ENCODE measurements around the gene ACADL. TPM values are rescaled to one million over a fixed set of nuclear protein-coding genes. Genes with fewer than 3 reads are reported as not detected.
"Not testable (repeated sequence)": the region's sequence is repeated elsewhere in the genome, so short reads cannot be mapped to it uniquely, and the experiment has no call there.

Gene ACADL
- polyA plus RNA-seq, 1 donor from 2014 or later: not detected

- H3K9me3 ChIP-seq (ENCODE audit: low read length): no peaks in the 10 kb centered on the region
- no peaks in the 10 kb centered on the region for H3K36me3 ChIP-seq (ENCODE audit: insufficient read depth, low read length)
- H3K27me3 ChIP-seq (ENCODE audit: insufficient read depth, low read depth, low read length): no peaks in the 10 kb centered on the region
- no peak overlapping the region for H3K9ac ChIP-seq (ENCODE audit: low read length)
- no peak overlapping the region for H3K27ac ChIP-seq (ENCODE audit: low read length)
- no peaks in the 10 kb centered on the region for H3K79me2 ChIP-seq (replicated peaks; ENCODE audit: insufficient read depth, low read length)
- H3K9me2 ChIP-seq (ENCODE audit: insufficient read depth, low read length): no peaks in the 10 kb centered on the region
- H2AFZ ChIP-seq (ENCODE audit: low read depth, low read length): no peak overlapping the region
- TF ChIP-seq TAF1 (IDR thresholded peaks at IDR 0.05; ENCODE audit: low read depth): no peak
- H4K20me1 ChIP-seq (ENCODE audit: insufficient read depth): no peaks in the 10 kb centered on the region
- no peak overlapping the region for H3K4me3 ChIP-seq (ENCODE audit: low read length)
- no peak overlapping the region for H3K4me2 ChIP-seq (ENCODE audit: low read length)
- no peaks in the 10 kb centered on the region for H3F3A ChIP-seq (ENCODE audit: insufficient read depth, low read length, poor library complexity, severe bottlenecking)
Measured at GRCh38 chr2:210179351-210179990, 45.8 kb downstream of the ACADL start.

GRCh38 chr2:210177769-210178168 lies 47.5 kb downstream of the ACADL start:
- Histone ChIP-seq H2AFZ (ENCODE audit: low read depth, low read length) (no peak overlapping the region), H3K79me2 (replicated peaks; ENCODE audit: insufficient read depth, low read length) (no peaks in the 10 kb centered on the region), H3K36me3 (ENCODE audit: insufficient read depth, low read length) (no peaks in the 10 kb centered on the region), H3K27ac (ENCODE audit: low read length) (no peak overlapping the region), H3K27me3 (ENCODE audit: insufficient read depth, low read depth, low read length) (no peaks in the 10 kb centered on the region), H3F3A (ENCODE audit: insufficient read depth, low read length, poor library complexity, severe bottlenecking) (no peaks in the 10 kb centered on the region), H4K20me1 (ENCODE audit: insufficient read depth) (no peaks in the 10 kb centered on the region), H3K9me2 (ENCODE audit: insufficient read depth, low read length) (no peaks in the 10 kb centered on the region), H3K4me2 (ENCODE audit: low read length) (no peak overlapping the region), H3K9ac (ENCODE audit: low read length) (no peak overlapping the region), H3K4me3 (ENCODE audit: low read length) (no peak overlapping the region), H3K9me3 (ENCODE audit: low read length) (no peaks in the 10 kb centered on the region)
- TF ChIP-seq POLR2AphosphoS5 (IDR thresholded peaks at IDR 0.05) (no peak), SMC3 (conservative IDR thresholded peaks at IDR 0.05; ENCODE audit: poor library complexity) (no peak), REST (IDR thresholded peaks at IDR 0.05; ENCODE audit: borderline replicate concordance) (no peak), TAF1 (IDR thresholded peaks at IDR 0.05; ENCODE audit: low read depth) (no peak), MXI1 (conservative IDR thresholded peaks at IDR 0.05; ENCODE audit: poor library complexity, severe bottlenecking) (no peak), EP300 (conservative IDR thresholded peaks at IDR 0.05; ENCODE audit: poor library complexity, severe bottlenecking) (no peak), EZH2 (IDR thresholded peaks at IDR 0.05; ENCODE audit: borderline replicate concordance, insufficient read depth, low read length, poor library complexity, severe bottlenecking) (no peak), CTCF (IDR thresholded peaks at IDR 0.05; ENCODE audit: poor library complexity, severe bottlenecking) (no peak), RAD21 (conservative IDR thresholded peaks at IDR 0.05) (no peak)

- not testable (repeated sequence) for H3K9me2 ChIP-seq (ENCODE audit: insufficient read depth, low read length)
Measured at GRCh38 chr2:210177115-210177514, 48.1 kb downstream of the ACADL start.

More at GRCh38 chr2:210177115-210177514, 48.1 kb downstream of the ACADL start:
- not testable (repeated sequence) for H3K36me3 ChIP-seq (ENCODE audit: insufficient read depth, low read length); H3K9ac ChIP-seq (ENCODE audit: low read length); H3K4me2 ChIP-seq (ENCODE audit: low read length); H3F3A ChIP-seq (ENCODE audit: insufficient read depth, low read length, poor library complexity, severe bottlenecking); H2AFZ ChIP-seq (ENCODE audit: low read depth, low read length); H3K9me3 ChIP-seq (ENCODE audit: low read length); H3K79me2 ChIP-seq (replicated peaks; ENCODE audit: insufficient read depth, low read length); H3K27ac ChIP-seq (ENCODE audit: low read length); H3K4me3 ChIP-seq (ENCODE audit: low read length); H4K20me1 ChIP-seq (ENCODE audit: insufficient read depth); H3K27me3 ChIP-seq (ENCODE audit: insufficient read depth, low read depth, low read length)
